ENCODE data around the gene SHQ1. TPM values are rescaled to one million over a fixed set of nuclear protein-coding genes. Genes with fewer than 3 reads are reported as not detected.
"Not testable (repeated sequence)": the region's sequence is repeated elsewhere in the genome, so short reads cannot be mapped to it uniquely, and the experiment has no call there.

Gene SHQ1
- total RNA-seq, 1 donor from 2014 or later, result 18.0 TPM

GRCh38 chr3:72721683-72722381 is 126.4 kb downstream of the SHQ1 start:
- H3K27me3 Mint-ChIP-seq (ENCODE audit: unreplicated experiment), result no peaks in the 10 kb centered on the region
- no peaks in the 10 kb centered on the region for H3K9me3 Mint-ChIP-seq (ENCODE audit: unreplicated experiment)
- DNase-seq (ENCODE audit: extremely low spot score, unreplicated experiment), result peak; percentile 46
- no peak for TF ChIP-seq CTCF (IDR thresholded peaks at IDR 0.05)
- no peak overlapping the region for H3K27ac Mint-ChIP-seq (ENCODE audit: unreplicated experiment)
- H3K36me3 Mint-ChIP-seq (ENCODE audit: unreplicated experiment), result no peaks in the 10 kb centered on the region
- peaks cover 18% of the 10 kb centered on the region for H3K4me1 Mint-ChIP-seq (ENCODE audit: unreplicated experiment)
- H3K4me3 Mint-ChIP-seq (ENCODE audit: unreplicated experiment), result no peak overlapping the region

DNA sequence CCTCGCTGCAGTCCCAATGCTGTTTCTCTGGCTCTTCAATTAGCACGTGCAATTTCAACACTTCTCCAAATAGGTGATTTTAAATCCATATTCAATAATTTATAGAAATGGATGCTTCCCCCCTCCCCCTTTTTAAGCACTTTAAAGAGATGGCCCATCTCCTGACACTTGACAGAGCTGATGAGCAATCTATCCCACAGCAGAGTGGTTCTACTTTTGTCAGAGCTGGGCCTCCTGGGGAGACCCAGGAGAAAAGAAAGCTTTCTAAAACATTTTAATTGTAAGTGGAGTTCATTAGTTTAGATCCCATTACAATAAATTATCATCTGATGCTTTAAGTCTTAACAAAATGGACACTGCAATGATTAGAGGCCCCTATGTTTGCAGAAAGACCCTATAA is 127.7 kb downstream of the SHQ1 start:
- no peak for DNase-seq (ENCODE audit: extremely low spot score, unreplicated experiment)
- no peak for TF ChIP-seq CTCF (IDR thresholded peaks at IDR 0.05)
- Mint-ChIP-seq H3K27ac (ENCODE audit: unreplicated experiment) (no peak overlapping the region), H3K4me3 (ENCODE audit: unreplicated experiment) (no peak overlapping the region), H3K9me3 (ENCODE audit: unreplicated experiment) (no peaks in the 10 kb centered on the region), H3K36me3 (ENCODE audit: unreplicated experiment) (no peaks in the 10 kb centered on the region), H3K4me1 (ENCODE audit: unreplicated experiment) (peaks cover 18% of the 10 kb centered on the region), H3K27me3 (ENCODE audit: unreplicated experiment) (no peaks in the 10 kb centered on the region)

DNA sequence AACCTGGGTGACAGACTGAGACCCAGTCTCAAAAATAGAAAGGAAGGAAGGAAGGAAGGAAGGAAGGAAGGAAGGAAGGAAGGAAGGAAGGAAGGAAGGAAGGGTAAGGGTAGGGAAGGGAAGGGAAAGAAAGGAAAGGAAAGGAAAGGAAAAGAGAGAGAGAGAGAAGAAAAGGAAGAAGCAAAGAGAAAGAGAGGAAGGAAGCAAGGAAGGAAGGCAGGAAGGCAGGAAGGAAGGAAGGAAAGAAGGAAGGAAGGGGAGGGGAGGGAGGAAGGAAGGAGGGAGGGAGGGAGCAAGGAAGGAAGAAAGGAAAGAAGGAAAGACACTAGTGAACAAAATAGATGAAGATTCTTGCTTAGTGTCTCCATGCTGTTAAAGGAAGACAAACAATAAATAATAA is 129.1 kb downstream of the SHQ1 start:
- Mint-ChIP-seq H3K27me3 (ENCODE audit: unreplicated experiment) (peaks cover 4% of the 10 kb centered on the region), H3K4me3 (ENCODE audit: unreplicated experiment) (no peak overlapping the region), H3K4me1 (ENCODE audit: unreplicated experiment) (peaks cover 18% of the 10 kb centered on the region), H3K9me3 (ENCODE audit: unreplicated experiment) (peaks cover 8% of the 10 kb centered on the region), H3K27ac (ENCODE audit: unreplicated experiment) (no peak overlapping the region), H3K36me3 (ENCODE audit: unreplicated experiment) (peaks cover 5% of the 10 kb centered on the region)
- no peak for DNase-seq (ENCODE audit: extremely low spot score, unreplicated experiment)
- no peak for TF ChIP-seq CTCF (IDR thresholded peaks at IDR 0.05)

GRCh38 chr3:72714135-72714534 is 134.1 kb downstream of the SHQ1 start:
- not testable (repeated sequence) for H3K27ac Mint-ChIP-seq (ENCODE audit: unreplicated experiment); DNase-seq (ENCODE audit: extremely low spot score, unreplicated experiment); H3K4me3 Mint-ChIP-seq (ENCODE audit: unreplicated experiment); H3K4me1 Mint-ChIP-seq (ENCODE audit: unreplicated experiment); H3K36me3 Mint-ChIP-seq (ENCODE audit: unreplicated experiment)
- peaks cover 11% of the 10 kb centered on the region for H3K9me3 Mint-ChIP-seq (ENCODE audit: unreplicated experiment)
- H3K27me3 Mint-ChIP-seq (ENCODE audit: unreplicated experiment), result peaks cover 13% of the 10 kb centered on the region

- H3K4me1 Mint-ChIP-seq (ENCODE audit: unreplicated experiment); DNase-seq (ENCODE audit: extremely low spot score, unreplicated experiment); H3K4me3 Mint-ChIP-seq (ENCODE audit: unreplicated experiment); H3K27ac Mint-ChIP-seq (ENCODE audit: unreplicated experiment); H3K36me3 Mint-ChIP-seq (ENCODE audit: unreplicated experiment): not testable (repeated sequence)
- Mint-ChIP-seq H3K9me3 (ENCODE audit: unreplicated experiment) (peaks cover 18% of the 10 kb centered on the region), H3K27me3 (ENCODE audit: unreplicated experiment) (peaks cover 15% of the 10 kb centered on the region)
Measured at GRCh38 chr3:72710471-72710870, 137.8 kb downstream of the SHQ1 start.

GRCh38 chr3:72708441-72708840 is 139.8 kb downstream of the SHQ1 start:
- no peak for TF ChIP-seq CTCF (IDR thresholded peaks at IDR 0.05)
- H3K4me1 Mint-ChIP-seq (ENCODE audit: unreplicated experiment), result no peaks in the 10 kb centered on the region
- H3K36me3 Mint-ChIP-seq (ENCODE audit: unreplicated experiment), result no peaks in the 10 kb centered on the region
- peak; percentile 42 for DNase-seq (ENCODE audit: extremely low spot score, unreplicated experiment)
- H3K27ac Mint-ChIP-seq (ENCODE audit: unreplicated experiment), result no peak overlapping the region
- peaks cover 10% of the 10 kb centered on the region for H3K9me3 Mint-ChIP-seq (ENCODE audit: unreplicated experiment)
- H3K27me3 Mint-ChIP-seq (ENCODE audit: unreplicated experiment), result peaks cover 7% of the 10 kb centered on the region
- no peak overlapping the region for H3K4me3 Mint-ChIP-seq (ENCODE audit: unreplicated experiment)

Measured in osteocyte (in vitro differentiated cells).